ENCODE results near the gene NMU.
"Not testable (repeated sequence)": the region's sequence is repeated elsewhere in the genome, so short reads cannot be mapped to it uniquely, and the experiment has no call there.

Gene NMU

DNA sequence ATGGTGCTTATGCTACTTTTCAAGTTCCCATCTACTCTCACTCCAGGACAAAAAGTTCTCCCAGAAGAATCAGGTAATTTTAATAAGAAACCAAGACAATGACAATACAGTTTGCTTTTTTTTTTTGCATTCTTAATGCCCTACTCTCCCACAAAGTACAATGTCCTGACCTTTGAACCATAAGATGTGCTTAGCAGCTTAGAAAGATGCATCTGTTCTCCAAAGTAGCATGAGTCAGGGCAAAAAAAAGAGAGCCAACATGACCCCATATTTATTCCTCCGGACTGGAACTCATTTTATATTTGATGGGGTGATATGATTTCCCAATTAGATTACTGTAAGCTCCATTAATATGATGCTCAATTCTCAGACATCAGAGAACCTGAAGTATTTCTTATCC, 27.5 kb downstream of the NMU start:
- no peak for ATAC-seq
- H3K36me3 Mint-ChIP-seq = no peaks in the 10 kb centered on the region
- H3K4me1 Mint-ChIP-seq = peaks cover 9% of the 10 kb centered on the region
- no peaks in the 10 kb centered on the region for H3K9me3 Mint-ChIP-seq
- no peak for DNase-seq (ENCODE audit: low spot score in 2 of 2)
- no peak overlapping the region for H3K4me3 Mint-ChIP-seq
- no peak overlapping the region for H3K27ac Mint-ChIP-seq

DNA sequence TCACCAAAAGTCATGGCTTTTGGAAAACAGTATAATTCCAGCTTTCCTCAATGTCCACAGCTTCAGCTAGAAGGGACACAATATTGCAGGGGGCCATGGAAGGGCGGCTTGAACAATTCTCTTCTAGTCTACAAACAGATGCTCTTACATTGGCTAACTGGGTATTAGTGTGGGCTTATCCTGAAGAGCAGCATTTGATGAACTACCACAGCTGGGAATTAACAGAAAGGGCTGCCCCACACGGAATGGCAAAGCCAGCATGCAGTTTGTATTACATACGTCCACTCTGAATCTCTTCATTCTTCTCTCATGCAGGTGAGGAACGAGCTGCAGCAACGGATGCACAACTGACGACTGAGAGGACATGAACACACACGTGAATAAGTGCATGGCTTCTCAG, 31.1 kb downstream of the NMU start:
- no peak for ATAC-seq
- Mint-ChIP-seq H3K9me3 (no peaks in the 10 kb centered on the region), H3K4me3 (no peak overlapping the region), H3K27ac (no peak overlapping the region), H3K36me3 (no peaks in the 10 kb centered on the region), H3K4me1 (peaks cover 9% of the 10 kb centered on the region)
- DNase-seq (ENCODE audit: low spot score in 2 of 2) = no peak

DNA sequence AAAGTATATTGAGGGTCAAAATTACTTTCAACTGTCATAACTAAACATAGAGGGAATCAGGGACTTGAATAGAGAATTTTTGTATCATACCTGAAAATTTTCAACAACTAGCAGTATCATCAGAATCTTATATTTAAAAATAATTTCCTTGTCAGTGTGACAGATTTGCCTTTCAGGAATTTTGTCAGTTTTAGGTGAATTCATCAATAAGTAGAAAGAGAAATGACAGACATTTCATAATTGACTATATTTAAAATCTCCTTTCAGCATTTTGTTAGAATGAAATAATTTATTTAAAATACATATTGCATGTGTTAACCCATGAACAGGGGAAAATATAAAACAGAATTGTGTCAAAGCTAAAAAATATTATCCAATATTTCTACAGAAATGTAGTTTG, 35.5 kb downstream of the NMU start:
- no peaks in the 10 kb centered on the region for H3K36me3 Mint-ChIP-seq
- DNase-seq (ENCODE audit: low spot score in 2 of 2) = no peak
- no peak overlapping the region for H3K4me3 Mint-ChIP-seq
- ATAC-seq = no peak
- H3K4me1 Mint-ChIP-seq = no peaks in the 10 kb centered on the region
- H3K9me3 Mint-ChIP-seq = no peaks in the 10 kb centered on the region
- no peak overlapping the region for H3K27ac Mint-ChIP-seq

DNA sequence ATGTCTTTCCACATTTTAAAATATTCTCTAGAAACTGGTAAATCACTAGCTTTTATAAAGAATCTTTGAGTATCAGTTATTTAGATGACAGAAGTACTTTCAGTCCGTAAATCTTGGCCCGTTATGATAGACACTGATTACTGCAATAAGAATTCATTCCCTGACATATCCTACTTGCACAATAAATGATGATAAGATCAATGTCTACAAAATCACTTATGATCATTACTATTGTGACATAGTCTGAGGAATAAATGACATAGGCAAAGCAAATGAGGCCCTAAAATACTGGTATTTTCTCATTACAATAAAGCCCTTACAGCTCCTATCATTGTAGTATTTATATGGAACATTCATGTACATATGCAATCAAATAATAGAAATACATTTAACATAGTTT, 37.5 kb downstream of the NMU start:
- H3K27ac Mint-ChIP-seq = no peak overlapping the region
- no peak overlapping the region for H3K4me3 Mint-ChIP-seq
- no peaks in the 10 kb centered on the region for H3K36me3 Mint-ChIP-seq
- no peaks in the 10 kb centered on the region for H3K4me1 Mint-ChIP-seq
- H3K9me3 Mint-ChIP-seq = no peaks in the 10 kb centered on the region
- DNase-seq (ENCODE audit: low spot score in 2 of 2) = no peak
- no peak for ATAC-seq

DNA sequence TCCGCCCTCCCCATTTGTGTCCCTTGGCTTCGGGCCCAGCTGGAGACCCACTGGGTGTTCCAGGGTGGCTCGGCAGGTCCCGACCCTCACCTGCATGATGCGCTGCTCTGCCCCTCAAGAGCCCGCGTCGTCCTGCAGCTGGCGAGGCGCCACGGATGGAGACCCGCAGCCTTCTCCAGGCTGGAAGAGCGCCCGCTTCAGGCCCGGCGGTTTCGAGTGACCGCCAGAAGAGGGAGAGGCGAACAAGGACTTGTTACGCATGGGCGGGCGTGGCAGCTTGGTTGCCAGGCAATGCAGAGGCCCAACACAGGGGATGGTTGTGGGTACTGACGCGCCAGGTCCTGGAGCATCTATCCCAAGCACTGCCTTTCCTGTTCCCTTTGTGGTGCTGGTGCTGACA, 44.1 kb downstream of the NMU start, which contains the start of gene PDCL2:
Gene PDCL2 (minus strand): TSS at position 232 of the 400 bp plus-strand sequence. CDS start 136 bp downstream, at position 96.
- Mint-ChIP-seq H3K9me3 (no peaks in the 10 kb centered on the region), H3K27ac (no peak within 1 kb of the TSS), H3K36me3 (no peaks in the 10 kb centered on the region), H3K4me3 (no peak within 1 kb of the TSS), H3K4me1 (no peaks in the 10 kb centered on the region)
- DNase-seq (ENCODE audit: low spot score in 2 of 2) = no peak
- no peak for ATAC-seq

DNA sequence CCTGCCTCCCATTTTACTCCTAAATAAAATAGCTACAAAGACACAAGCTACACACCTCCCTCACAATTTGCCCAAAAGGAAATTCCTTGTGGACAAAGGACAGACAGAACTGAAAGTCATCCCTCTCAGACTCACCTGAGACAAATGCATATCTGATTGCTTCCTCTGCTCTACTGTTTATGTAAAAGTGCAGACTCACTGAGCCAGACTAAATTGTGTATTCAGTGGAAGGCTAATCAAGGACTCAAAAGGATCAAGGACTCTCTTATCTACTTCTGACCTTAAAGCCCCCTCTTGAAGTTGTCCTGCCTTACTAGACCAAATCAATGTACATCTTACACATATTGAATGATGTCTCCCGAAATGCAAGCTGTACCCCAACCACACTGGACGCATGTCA, 47.9 kb downstream of the NMU start:
- no peak overlapping the region for H3K27ac Mint-ChIP-seq
- ATAC-seq = no peak

DNA sequence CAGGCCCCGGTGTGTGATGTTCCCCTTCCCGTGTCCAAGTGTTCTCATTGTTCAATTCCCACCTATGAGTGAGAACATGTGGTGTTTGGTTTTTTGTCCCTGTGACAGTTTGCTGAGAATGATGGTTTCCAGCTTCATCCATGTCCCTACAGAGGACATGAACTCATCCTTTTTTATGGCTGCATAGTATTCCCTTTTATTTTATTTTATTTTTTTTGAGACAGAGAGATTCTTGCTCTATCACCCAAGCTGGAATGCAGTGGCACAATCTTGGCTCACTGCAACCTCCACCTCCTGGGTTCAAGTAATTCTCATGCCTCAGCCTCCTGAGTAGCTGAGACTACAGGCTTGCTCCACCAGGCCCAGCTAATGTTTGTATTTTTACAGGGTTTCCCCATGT, 53.3 kb downstream of the NMU start:
- not testable (repeated sequence) for H3K36me3 Mint-ChIP-seq; H3K27ac Mint-ChIP-seq; ATAC-seq; H3K4me1 Mint-ChIP-seq; DNase-seq (ENCODE audit: low spot score in 2 of 2); H3K4me3 Mint-ChIP-seq; H3K9me3 Mint-ChIP-seq

More for the DNA sequence above, 47.9 kb downstream of the NMU start:
- Mint-ChIP-seq H3K36me3 (no peaks in the 10 kb centered on the region), H3K9me3 (peaks cover 6% of the 10 kb centered on the region), H3K4me3 (no peak overlapping the region), H3K4me1 (no peaks in the 10 kb centered on the region)
- DNase-seq (ENCODE audit: low spot score in 2 of 2) = no peak

DNA sequence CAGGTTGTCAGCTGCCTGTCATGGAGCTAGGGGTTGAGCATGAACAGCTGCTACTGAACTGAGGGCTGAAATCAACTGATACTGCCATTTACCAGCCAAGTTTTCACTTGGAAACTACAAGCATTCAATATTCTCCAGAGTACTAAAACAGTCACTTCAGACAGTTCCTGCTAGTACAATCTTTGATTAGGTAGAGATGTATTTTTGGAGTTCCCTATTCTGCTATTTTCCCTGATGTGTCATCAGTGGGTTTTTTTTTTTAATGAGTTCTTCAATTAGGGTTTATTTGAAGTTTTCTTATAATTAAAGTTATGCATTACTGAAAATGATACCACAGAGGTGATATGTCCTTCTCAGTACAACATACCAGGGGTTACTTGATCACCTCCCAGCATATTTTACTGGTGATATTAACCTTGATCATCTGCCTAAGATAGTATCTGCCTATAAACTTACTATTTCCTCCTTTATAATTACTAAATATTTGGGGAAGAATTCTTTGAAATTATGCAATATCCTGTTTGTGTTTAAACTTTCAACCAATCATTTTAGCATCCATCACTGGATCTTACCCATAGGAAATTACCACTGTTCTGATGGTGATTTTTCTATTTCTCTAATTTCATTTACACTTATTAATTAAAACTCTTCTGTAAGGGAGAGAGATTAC, 57.6 kb downstream of the NMU start:
- H3K36me3 Mint-ChIP-seq = no peaks in the 10 kb centered on the region
- no peak overlapping the region for H3K27ac Mint-ChIP-seq
- H3K4me3 Mint-ChIP-seq = no peak overlapping the region
- no peaks in the 10 kb centered on the region for H3K4me1 Mint-ChIP-seq
- H3K9me3 Mint-ChIP-seq = peaks cover 21% of the 10 kb centered on the region
- ATAC-seq (no peak), DNase-seq (ENCODE audit: low spot score in 2 of 2) (no peak)

DNA sequence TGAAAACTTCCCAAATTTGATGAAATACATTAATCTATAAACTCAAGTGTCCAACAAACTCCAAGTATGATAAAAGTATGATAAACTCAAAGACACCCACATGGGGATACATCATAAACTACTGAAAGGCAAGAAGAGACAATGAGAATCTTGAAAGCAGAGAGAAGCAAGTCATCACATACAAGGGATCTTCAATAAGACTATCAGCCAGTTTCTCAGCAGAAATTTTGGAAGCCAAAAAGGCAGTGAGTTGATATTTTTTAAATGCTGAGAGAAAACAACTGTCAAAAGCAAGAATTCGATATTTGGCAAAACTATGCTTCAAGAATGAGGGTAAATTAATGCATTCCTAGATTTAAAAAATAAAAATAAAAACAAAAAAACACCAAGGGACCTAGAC, 60.6 kb downstream of the NMU start:
- Mint-ChIP-seq H3K9me3 (peaks cover 16% of the 10 kb centered on the region), H3K36me3 (no peaks in the 10 kb centered on the region), H3K27ac (no peak overlapping the region), H3K4me1 (no peaks in the 10 kb centered on the region), H3K4me3 (no peak overlapping the region)
- ATAC-seq = no peak
- no peak for DNase-seq (ENCODE audit: low spot score in 2 of 2)

DNA sequence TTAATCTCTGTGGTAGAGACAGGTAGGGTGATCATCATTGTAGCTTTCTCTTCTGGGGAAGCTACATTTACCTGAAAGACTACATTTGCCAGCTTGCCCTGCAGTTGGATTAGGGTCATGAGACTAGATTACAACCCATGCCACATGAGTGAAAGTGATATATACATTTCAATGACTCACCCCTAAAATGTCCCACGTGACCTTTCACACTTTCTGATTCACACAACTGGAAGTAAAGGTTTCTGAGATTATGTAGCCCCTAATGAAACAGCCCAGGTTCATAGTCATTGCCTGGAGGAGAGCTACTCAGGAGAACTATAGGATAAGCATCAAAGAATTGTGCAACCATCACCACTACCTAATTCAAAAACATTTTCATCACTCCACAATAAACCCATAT, 61.8 kb downstream of the NMU start:
- Mint-ChIP-seq H3K36me3 (no peaks in the 10 kb centered on the region), H3K4me3 (no peak overlapping the region), H3K27ac (no peak overlapping the region), H3K9me3 (peaks cover 16% of the 10 kb centered on the region), H3K4me1 (no peaks in the 10 kb centered on the region)
- ATAC-seq (no peak), DNase-seq (ENCODE audit: low spot score in 2 of 2) (no peak)

DNA sequence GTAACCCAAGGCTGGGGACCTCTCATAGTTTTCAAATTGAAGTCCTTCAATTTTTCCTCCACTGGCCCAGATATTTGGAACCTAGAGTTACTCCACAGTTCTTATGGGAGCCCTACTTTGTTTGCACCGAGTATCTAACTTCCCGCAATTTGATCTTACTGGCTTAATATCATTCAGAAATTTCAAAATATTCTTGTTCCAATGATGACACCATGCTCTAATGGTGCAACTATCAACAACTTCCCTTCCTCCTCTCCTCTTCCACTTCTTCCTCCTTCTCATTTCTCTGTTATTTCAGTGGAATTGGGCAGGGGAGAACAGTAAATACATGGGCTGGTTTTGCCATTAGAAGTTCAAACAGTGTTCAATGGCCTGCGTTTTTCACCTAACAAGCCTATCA, 64.3 kb downstream of the NMU start:
- DNase-seq (ENCODE audit: low spot score in 2 of 2) (no peak), ATAC-seq (no peak)
- H3K36me3 Mint-ChIP-seq = no peaks in the 10 kb centered on the region
- H3K4me1 Mint-ChIP-seq = no peaks in the 10 kb centered on the region
- peaks cover 16% of the 10 kb centered on the region for H3K9me3 Mint-ChIP-seq
- no peak overlapping the region for H3K4me3 Mint-ChIP-seq
- no peak overlapping the region for H3K27ac Mint-ChIP-seq

DNA sequence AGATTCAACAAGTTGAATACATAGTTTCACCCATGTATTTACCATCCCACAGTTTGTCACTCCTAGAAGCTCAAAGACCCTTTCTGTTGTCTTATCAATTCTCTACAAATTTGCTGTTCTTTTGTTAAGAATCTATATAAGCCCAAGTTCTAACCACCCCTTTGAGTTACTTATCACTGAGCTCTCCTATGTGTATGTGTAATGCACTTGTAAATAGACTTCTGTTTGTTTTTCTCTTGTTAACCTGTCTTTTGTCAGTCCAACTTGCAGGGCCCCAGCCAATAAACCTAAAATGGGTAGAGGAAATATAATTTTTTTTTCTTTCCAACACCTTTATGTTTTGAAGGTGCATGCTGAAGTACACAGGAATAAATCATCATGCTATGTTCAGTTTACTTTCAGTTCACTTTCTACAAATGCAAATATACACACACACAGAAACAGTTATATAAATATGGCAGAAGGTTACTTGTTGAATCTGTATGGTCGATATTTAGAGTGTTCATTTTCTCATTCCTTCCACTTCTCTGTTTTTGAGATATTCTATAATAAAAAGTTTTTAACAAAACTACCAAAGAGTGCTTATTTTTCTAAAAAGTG, 67.1 kb downstream of the NMU start:
- no peak for ATAC-seq

DNA sequence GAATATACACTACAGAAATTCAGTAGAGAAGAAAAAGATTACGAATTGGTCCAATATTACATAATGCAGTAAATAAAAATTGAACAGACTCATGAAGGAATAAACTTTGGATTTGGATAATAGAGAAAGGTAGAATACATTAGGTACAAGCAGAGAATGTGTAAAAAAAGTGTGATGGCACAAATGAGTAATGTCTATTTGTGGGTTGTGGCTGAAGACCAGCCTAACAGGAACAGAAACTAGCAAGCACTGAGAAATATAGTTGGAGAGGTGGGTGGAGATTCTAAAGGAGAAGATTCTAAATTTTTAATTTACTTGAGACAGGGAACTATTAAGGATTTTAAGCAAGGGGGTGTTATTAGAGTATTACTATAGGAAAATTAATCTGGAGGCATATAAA, 74.2 kb downstream of the NMU start:
- Mint-ChIP-seq H3K27ac (no peak overlapping the region), H3K36me3 (peaks cover 9% of the 10 kb centered on the region), H3K9me3 (peaks cover 2% of the 10 kb centered on the region), H3K4me1 (peaks cover 11% of the 10 kb centered on the region), H3K4me3 (no peak overlapping the region)
- peak; percentile 93 for ATAC-seq
- no peak for DNase-seq (ENCODE audit: low spot score in 2 of 2)

More for the DNA sequence above, 67.1 kb downstream of the NMU start:
- Mint-ChIP-seq H3K4me1 (no peaks in the 10 kb centered on the region), H3K9me3 (no peaks in the 10 kb centered on the region), H3K4me3 (no peak overlapping the region), H3K27ac (no peak overlapping the region), H3K36me3 (no peaks in the 10 kb centered on the region)
- DNase-seq (ENCODE audit: low spot score in 2 of 2) = no peak

DNA sequence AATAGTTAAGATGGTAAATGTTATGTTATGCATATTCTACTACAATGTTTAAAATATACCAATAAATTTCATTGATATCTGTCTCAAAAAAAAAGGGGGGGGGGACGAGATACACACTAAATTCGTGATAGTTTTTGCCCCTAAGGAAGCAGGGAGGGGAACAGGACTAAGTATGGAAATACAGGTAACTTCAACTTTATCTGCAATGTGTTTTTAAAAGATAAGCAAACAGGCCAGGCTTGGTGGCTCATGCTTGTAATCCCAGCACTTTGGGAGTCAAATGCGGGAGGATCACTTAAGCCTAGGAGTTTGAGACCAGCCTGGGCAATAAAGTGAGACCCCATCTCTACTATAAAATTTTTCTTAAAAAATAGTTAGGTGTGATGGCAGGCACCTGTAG, 76.0 kb downstream of the NMU start:
- ATAC-seq (no peak), DNase-seq (ENCODE audit: low spot score in 2 of 2) (no peak)
- Mint-ChIP-seq H3K27ac (no peak overlapping the region), H3K9me3 (peaks cover 2% of the 10 kb centered on the region), H3K36me3 (peaks cover 9% of the 10 kb centered on the region), H3K4me3 (no peak overlapping the region), H3K4me1 (peaks cover 11% of the 10 kb centered on the region)

DNA sequence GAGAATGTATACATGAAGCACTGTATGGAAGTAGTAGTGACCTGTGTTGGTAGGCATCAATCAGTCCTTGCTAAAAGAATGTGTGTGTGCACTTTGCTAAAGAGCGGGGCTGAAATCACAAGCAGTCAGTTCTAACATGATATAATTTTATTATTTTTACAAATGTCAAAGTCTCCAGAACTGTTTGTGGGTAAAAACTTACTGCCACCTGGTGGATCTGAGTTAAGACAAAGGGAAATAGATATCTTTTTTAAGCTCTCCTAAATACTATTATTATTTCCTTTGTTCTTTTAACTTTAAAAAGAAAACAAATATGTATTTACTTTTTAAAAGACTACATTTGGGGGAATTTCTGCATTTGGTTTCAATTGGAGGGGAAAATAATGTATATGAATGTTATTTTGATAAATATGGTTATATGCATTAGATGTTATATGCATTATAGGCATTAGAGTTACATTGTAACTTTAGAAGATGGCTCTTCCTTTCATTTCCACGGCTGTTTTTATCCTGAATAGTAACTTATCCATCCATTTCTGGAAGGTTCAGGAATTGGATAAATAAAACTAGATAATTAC, 81.6 kb downstream of the NMU start:
- no peak overlapping the region for H3K4me3 Mint-ChIP-seq
- peaks cover 11% of the 10 kb centered on the region for H3K4me1 Mint-ChIP-seq
- DNase-seq (ENCODE audit: low spot score in 2 of 2) = no peak
- no peak for ATAC-seq
- H3K9me3 Mint-ChIP-seq = peaks cover 2% of the 10 kb centered on the region
- no peak overlapping the region for H3K27ac Mint-ChIP-seq
- H3K36me3 Mint-ChIP-seq = no peaks in the 10 kb centered on the region
